HG03103 (cell line): ENCODE results near the gene PEAK3.

ENCODE experiments used
- ATAC-seq: cut with Tn5 transposase; IDR thresholded peaks from one replicate; pipeline ENCODE4 v1.9.1; 2021; ENCODE audit warnings: low read depth; ENCODE audit not compliant: unreplicated experiment

Gene PEAK3

DNA sequence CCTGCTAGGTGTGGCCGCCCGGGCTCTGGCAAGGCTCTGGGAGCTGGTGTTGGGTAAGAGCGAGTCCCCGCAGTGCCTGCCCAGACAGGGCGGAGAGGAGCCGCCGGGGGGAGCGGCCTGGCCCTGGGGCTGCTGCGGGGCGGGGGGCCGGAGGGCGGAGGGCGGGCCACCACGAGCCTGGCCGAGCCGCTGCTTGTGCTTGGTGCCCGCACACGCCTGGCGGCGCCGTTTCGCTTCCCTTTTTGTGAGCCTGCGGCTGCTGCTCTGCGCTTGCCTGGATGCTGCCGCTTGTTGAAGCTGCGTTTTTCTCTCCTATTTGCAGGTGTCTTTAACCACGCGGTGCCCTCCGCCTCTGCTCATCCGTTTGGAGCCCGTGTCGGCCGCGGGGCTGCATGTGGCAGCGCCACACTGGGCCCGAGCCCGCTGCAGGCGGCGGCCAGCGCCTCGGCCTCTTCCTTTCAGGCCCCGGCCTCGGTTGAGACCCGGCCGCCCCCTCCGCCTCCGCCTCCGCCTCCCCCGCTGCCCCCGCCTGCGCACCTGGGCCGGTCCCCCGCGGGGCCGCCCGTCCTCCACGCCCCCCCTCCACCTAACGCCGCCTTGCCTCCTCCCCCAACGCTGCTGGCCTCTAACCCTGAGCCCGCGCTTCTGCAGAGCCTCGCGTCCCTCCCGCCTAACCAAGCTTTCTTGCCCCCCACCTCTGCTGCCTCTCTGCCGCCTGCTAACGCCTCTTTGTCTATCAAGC lies 54.4 kb downstream of the PEAK3 start:
- no peak for ATAC-seq

DNA sequence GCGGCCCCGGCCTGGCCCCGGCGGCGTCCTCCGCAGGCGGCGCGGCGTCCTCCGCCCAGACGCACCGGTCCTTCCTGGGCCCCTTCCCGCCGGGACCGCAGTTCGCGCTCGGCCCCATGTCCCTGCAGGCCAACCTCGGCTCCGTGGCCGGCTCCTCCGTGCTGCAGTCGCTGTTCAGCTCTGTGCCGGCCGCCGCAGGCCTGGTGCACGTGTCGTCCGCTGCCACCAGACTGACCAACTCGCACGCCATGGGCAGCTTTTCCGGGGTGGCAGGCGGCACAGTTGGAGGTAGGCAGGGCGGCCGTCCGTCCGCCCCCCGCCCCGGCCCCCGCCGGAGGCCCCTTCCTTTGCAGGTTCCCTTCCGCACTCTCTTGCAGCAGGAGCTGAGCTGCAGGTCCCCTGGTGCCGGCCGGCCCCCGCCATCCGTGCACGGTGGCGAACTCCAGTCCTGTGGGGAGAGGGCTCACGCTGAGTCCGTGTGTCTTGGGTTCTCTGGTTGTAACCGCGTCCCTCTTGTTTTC lies 55.1 kb downstream of the PEAK3 start:
- ATAC-seq = no peak

DNA sequence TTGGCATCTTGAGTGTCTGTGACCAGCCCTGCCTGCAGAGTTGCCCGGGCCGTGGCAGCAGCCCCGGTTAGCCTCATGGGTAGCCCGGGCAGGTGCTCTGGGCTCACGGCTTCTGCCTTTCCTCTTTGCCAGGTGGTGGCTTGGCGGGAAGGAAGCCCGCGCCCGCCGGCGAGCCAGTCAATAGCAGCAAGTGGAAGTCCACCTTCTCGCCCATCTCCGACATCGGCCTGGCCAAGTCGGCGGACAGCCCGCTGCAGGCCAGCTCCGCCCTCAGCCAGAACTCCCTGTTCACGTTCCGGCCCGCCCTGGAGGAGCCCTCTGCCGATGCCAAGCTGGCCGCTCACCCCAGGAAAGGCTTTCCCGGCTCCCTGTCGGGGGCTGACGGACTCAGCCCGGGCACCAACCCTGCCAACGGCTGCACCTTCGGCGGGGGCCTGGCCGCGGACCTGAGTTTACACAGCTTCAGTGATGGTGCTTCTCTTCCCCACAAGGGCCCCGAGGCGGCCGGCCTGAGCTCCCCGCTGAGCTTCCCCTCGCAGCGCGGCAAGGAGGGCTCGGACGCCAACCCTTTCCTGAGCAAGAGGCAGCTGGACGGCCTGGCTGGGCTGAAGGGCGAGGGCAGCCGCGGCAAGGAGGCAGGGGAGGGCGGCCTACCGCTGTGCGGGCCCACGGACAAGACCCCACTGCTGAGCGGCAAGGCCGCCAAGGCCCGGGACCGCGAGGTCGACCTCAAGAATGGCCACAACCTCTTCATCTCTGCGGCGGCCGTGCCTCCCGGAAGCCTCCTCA lies 55.7 kb downstream of the PEAK3 start:
- ATAC-seq = no peak

DNA sequence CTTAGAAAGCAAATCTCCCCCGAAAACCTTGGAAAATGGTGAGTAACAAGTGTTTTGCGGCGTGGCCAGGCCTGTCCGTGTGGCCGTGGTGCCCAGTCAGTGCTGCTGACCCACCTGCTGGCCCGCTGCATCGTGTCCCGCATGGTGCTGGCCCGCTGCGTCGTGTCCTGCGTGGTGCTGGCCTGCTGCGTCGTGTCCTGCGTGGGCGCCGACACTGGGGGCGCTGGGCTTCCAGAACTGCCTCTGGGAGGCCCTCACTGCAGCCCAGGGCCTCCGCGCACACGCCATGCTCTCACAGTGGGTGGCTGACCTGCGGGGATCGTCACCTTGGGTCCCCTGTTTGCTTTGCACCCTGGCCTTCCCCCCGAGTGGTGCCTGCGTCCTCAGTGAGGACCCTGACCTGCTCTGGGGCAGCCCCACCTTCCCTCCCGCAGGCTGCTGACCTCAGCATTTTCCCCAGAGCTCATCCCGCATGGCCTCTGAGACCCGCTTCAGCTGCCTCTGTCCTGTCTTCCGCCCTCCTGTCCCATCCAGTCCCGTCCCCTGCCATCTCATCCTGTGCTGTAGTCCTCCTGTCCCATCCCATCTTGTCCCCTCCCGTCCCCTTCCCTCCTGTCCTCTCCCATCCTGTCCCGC lies 56.4 kb downstream of the PEAK3 start:
- no peak for ATAC-seq

DNA sequence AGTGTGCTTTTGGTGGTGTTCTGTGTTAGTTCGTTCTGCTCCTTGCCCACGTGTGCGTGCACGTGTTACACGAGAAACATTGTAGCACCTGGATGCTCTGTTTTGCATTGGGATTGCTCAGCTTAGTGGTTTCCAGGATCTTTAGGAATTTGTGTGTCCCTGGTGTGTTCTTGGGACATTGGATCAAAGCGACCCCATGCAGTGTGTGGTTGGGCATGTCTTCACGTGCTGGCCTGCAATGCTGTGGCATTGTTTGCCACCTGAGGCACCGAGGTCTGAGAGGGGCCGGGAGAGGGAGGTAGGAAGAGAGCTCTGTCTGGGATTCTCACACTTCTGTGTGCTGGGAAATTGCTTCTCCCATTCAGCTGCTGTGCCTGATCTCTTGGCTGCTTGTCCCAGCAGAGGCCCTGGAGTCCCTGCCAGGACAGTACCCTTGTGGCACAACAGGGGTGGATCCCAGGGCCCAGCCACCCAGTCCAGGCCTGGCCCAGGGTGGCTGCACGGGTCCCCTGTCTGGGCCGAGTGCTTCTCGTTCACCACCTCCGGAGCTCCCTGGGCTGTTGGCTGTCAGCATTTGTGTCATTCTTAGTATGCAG lies 57.1 kb downstream of the PEAK3 start:
- no peak for ATAC-seq
